ENCODE data around the gene KRT6A. TPM values are rescaled to one million over a fixed set of nuclear protein-coding genes. Genes with fewer than 3 reads are reported as not detected.

The KRT6A gene
- total RNA-seq, 2 donors from 2014 or later: not detected

DNA sequence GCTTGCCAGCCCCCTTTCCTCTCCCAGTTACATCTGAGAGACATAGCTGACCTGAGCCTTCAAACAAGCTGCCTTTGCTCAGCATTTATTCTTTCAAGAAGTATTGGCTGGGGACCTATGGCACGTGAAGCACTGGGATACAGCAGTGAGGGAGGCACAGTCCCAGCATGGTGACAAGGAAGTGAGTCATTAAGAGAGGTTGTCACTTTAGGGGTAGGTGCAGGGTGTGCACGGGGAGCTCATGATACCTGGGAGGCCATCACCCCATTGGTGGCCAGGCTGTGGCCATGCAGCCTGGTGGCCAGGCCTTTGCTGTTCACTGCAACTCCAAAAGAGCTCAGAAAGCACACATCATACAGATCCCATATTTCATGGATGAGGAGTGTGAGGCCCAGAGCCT is 53.2 kb downstream of the KRT6A start:
- H3K36me3 Mint-ChIP-seq (ENCODE audit: low read depth): peaks cover 2% of the 10 kb centered on the region
- H3K27ac Mint-ChIP-seq: no peak overlapping the region
- ATAC-seq (no peak), DNase-seq (no peak)
- H3K9me3 ChIP-seq (ENCODE audit: control insufficient read depth, low read length, poor library complexity, severe bottlenecking): no peaks in the 10 kb centered on the region
- peaks cover 74% of the 10 kb centered on the region for H3K27me3 Mint-ChIP-seq
- no peak overlapping the region for H3K4me3 Mint-ChIP-seq
- H3K4me1 Mint-ChIP-seq: no peaks in the 10 kb centered on the region

DNA sequence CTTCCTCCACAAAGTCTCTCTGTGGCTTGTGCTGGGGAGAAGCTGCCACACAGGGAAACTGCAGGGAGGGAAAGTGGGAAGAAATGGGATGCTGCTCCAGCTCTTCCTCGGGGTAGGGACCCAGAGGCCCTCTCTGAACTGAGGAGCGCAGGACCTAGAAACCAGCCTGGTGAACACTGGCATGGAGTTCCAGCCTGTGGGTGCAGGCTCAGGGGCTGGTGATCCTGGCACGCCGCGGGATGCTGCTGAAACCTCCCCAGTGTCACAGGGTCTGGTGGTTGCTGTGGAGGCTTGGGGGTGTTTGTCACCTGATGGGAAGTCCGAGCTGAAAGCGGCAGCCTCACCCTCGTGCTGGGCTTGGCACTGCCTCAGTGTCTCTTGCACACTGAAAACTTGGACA is 53.6 kb downstream of the KRT6A start:
- Mint-ChIP-seq H3K36me3 (ENCODE audit: low read depth) (peaks cover 2% of the 10 kb centered on the region), H3K27me3 (peaks cover 76% of the 10 kb centered on the region), H3K4me3 (no peak overlapping the region), H3K4me1 (no peaks in the 10 kb centered on the region), H3K27ac (no peak overlapping the region)
- ATAC-seq (no peak), DNase-seq (no peak)
- no peaks in the 10 kb centered on the region for H3K9me3 ChIP-seq (ENCODE audit: control insufficient read depth, low read length, poor library complexity, severe bottlenecking)

DNA sequence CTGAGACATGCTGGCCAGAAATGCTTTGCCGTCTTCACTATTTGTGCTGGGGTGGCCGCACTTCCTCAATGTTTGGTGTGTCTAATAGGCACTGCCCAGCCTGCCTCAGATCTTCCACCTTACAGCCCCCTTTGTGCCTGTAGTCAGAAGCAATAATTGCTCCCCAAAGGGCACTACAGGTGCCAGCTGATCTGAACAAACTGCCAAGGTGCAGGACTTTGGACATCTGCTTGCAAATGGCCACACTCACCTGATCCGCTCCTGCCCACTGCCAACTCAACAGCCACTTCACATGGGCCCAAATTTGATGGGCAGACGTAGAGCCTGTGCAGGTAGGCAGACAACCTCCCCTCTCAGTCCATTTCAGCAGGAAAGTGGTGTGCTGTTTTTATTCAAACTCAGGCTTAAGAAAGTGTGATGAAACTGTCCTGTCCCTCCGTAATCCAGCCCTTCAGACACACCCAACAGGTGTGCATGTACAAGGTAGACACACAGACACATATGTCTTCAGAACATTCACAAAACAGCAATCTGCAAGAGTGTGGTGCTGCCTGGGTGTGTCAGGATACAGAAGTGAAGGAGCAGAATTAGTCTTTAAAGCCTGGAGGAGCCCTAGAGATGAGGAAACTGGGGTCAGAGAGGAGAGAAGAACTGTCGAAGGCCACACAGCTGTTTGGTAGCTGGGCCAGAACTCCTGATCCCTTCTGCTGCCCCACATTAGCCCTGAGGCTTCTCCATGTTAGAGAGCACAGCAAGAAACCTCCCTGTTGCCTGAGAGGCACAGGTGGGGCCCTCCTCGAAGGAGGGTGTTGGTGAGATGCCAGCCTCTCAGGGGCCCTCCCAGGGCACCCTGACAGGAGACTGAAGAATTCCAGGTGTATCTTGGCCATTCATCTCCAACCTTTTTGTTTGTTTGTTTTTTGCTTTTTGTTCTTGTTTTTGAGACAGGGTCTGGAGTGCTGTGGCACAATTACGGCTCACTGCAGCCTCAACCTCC is 54.5 kb downstream of the KRT6A start:
- DNase-seq (no peak), ATAC-seq (no peak)
- Mint-ChIP-seq H3K4me1 (no peaks in the 10 kb centered on the region), H3K27me3 (peaks cover 82% of the 10 kb centered on the region), H3K4me3 (no peak overlapping the region), H3K36me3 (ENCODE audit: low read depth) (peaks cover 2% of the 10 kb centered on the region), H3K27ac (no peak overlapping the region)
- H3K9me3 ChIP-seq (ENCODE audit: control insufficient read depth, low read length, poor library complexity, severe bottlenecking): no peaks in the 10 kb centered on the region

DNA sequence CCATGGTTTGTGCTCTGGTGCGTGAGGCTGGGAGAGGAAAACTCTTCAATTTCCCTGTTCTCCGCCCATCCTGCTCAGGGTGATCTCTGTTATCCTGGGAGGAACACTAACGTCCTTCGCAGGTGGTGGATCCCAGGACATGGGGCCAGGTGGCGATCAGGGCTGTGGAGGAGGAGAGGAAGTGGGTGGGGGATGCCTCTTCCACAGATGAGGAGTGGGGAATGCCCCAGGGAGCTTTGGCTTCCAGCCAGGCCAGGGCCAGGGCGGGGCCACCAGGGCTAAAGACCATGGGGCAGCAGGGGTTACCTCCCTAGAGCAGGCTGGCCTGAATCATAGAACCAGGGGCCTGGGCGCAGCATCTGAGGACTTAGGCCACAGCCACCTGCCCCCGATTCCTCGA is 55.5 kb downstream of the KRT6A start:
- H3K4me3 Mint-ChIP-seq: no peak overlapping the region
- no peak overlapping the region for H3K27ac Mint-ChIP-seq
- no peak for ATAC-seq
- H3K27me3 Mint-ChIP-seq: peaks cover 82% of the 10 kb centered on the region
- H3K4me1 Mint-ChIP-seq: no peaks in the 10 kb centered on the region
- H3K9me3 ChIP-seq (ENCODE audit: control insufficient read depth, low read length, poor library complexity, severe bottlenecking): no peaks in the 10 kb centered on the region
- DNase-seq: no peak
- H3K36me3 Mint-ChIP-seq (ENCODE audit: low read depth): peaks cover 2% of the 10 kb centered on the region

Other genes with a start within 250 kb of the KRT6A start
- under 1 TPM in 1 of 2 donors, not detected in 1; 0.21 TPM for gene KRT86, start 218.6 kb downstream of the KRT6A start, total RNA-seq
- not detected for gene KRT81, start 201.7 kb downstream of the KRT6A start, total RNA-seq
- not detected for gene KRT83, start 171.9 kb downstream of the KRT6A start, total RNA-seq
- not detected for gene KRT85, start 125.8 kb downstream of the KRT6A start, total RNA-seq
- gene KRT84, start 107.6 kb downstream of the KRT6A start, total RNA-seq: not detected
- not detected for gene KRT82, start 86.9 kb downstream of the KRT6A start, total RNA-seq
- not detected for gene KRT75, start 58.9 kb downstream of the KRT6A start, total RNA-seq
- gene KRT6B, start 41.1 kb downstream of the KRT6A start, total RNA-seq: not detected
- not detected for gene KRT6C, start 19.5 kb downstream of the KRT6A start, total RNA-seq
- gene KRT5, start 27.1 kb upstream of the KRT6A start, total RNA-seq: not detected
- gene KRT71, start 59.9 kb upstream of the KRT6A start, total RNA-seq: not detected
- not detected for gene KRT74, start 80.6 kb upstream of the KRT6A start, total RNA-seq
- gene KRT72, start 108.2 kb upstream of the KRT6A start, total RNA-seq: 1 to 10 TPM in 1 of 2 donors, under 1 TPM in 1; 0.60 to 1.6 TPM
- gene KRT73, start 125.3 kb upstream of the KRT6A start, total RNA-seq: 1 to 10 TPM in 1 of 2 donors, under 1 TPM in 1; 0.40 to 1.1 TPM
- gene KRT2, start 159.0 kb upstream of the KRT6A start, total RNA-seq: not detected
- 1 to 10 TPM in 1 of 2 donors, under 1 TPM in 1; 0.83 to 3.1 TPM for gene KRT1, start 187.2 kb upstream of the KRT6A start, total RNA-seq
- not detected for gene KRT77, start 210.3 kb upstream of the KRT6A start, total RNA-seq